HG03103 (cell line): Measurements from ENCODE around the gene ANK3.

Experiments
- ATAC-seq: cut with Tn5 transposase; IDR thresholded peaks from one replicate; pipeline ENCODE4 v1.9.1; 2021; ENCODE audit warnings: low read depth; ENCODE audit not compliant: unreplicated experiment

The ANK3 gene

DNA sequence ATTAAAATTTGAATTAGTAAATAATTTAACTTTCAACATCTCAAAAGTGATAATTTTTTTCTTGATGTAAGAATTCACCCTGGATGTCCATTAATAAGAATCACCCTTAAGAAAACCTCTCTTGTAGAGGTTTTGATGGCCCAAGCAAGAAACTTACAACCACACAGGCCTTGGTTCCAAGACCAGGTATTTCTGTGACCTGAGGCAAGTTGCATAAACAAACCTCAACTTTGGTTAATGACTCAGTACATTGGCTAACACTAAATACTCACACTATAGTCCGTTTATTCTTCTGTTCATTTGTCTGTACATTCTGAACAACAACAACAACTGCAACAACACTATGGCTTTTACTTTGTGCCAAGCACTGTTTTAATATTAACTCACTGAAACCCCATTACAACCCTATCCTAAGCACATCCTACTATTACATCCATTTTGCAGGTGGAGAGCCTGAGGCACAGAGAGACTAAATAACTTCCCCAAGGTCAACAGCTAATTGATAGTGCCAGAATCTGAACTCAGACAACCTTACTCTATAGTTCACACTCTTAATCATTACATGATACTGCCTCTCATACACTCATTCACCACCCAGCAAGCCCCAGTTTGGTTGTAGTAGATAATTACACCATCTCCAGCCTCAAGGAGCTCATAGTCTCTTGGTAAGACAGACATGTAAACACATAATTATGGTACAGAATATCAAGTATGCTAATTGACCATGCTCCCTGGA, 6.6 kb downstream of the ANK3 start:
- no peak for ATAC-seq

GRCh38 chr10:60380781-60381180, 8.9 kb downstream of the ANK3 start:
- no peak for ATAC-seq

DNA sequence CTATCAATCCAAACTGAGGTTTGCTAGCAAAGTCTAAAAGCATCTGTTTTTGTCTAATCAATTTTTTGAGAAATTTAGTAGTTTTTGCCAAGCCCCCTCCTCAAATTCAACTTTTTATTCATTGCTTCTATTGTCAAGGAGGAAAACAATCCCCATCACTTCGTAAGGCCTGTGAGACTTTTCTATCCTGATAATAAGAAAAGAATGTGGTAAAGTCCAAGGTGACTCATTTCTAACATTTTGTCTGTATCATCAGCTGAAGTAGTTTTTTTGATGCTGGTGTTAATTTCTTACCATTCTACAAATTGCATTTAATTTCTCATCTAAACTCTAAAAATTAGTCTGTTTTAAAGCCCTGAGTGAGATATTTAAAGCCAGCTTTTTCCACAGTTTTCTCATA, 11.7 kb downstream of the ANK3 start:
- ATAC-seq, result no peak

- ATAC-seq, result no peak
Measured at GRCh38 chr10:60377042-60377352, 12.7 kb downstream of the ANK3 start.

DNA sequence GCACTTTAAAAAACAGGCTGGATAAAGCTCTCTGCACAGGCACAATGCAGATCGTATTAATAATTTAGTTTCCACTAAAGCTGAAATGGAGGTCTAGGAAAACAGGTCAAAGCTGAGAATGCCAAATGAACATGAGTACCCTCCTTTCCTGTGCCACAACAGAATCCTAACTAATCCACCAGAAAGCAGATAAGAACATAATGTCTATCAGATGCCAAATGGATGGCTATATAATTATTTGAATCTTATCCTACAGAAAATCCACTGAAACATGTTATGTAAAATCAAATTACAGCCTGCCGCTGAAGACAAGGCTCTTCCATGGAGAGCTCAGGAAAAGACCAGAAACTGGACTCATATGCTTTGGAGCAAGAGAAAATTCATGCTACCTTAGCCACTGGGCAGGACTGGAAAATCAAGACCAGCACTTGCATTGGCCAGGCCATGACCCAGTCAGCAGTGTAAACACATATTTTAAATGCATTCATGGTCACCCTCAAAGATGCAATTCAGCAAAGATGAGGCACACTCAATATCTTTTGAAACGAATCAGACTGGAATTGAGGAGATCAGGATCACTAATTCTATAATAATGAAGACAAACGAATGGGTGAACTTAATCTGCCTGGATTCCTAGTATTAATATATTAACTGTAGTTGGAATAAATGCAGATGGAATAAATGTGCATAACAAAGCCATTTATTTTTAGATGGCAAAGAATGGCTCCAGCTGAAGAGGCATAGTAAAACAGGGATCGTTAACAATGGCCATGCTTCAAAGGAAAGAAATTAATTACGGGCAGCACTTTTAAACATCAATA, 13.2 kb downstream of the ANK3 start:
- no peak for ATAC-seq

DNA sequence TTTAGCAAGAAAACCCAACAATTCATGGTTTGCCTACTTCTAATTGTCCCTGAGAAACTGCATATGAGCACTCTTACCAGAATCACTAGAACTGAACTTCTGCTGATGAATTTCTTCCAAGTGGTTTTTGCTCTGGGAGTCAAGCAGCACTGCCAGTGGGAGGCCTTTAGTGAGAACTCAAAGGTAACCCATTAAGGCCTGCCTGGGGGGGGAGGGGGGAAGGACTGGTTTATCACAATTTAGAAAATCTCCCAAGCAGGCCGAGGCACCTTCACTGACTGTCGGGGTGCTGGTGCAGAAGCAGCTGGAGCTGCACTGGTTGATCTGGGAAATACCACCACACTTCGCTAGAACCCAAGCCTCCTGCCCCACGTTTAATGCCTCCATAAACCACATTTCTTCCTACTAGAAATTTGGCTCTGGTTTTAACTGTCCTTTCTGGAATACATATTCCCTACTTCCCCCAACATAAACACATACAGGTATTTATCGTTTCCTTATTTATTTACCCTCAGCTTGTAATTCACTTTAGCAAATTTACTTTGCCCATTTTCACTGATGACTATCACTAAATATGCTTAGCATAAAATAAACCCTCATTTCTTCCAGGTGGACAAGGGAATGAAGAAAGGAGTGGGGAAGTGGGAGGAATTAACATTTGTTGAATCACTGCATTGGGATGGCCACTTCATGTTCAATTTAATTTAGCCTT, 14.2 kb downstream of the ANK3 start:
- no peak for ATAC-seq

DNA sequence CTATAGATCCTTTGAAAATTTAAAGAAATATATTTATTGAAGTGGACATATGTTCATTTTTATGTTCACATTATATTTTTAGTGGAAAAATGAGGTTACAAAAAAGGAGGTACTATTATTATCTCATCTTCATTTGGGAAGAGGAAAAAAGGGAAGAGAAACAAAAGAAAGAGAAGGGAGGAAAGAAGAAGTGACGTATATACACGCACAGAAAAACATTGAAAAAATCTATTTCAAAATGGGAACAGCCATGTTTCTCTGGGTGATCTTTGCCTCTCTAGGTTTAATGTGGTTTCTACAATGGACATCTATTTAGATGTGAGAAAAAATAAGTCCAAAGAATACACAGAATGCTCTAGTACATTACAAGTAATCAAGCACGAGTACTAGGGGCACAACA, 14.8 kb downstream of the ANK3 start:
- ATAC-seq, result no peak

- no peak for ATAC-seq
Measured at GRCh38 chr10:60372436-60372835, 17.2 kb downstream of the ANK3 start.

- no peak for ATAC-seq
Measured at GRCh38 chr10:60369547-60369930, 20.1 kb downstream of the ANK3 start.

DNA sequence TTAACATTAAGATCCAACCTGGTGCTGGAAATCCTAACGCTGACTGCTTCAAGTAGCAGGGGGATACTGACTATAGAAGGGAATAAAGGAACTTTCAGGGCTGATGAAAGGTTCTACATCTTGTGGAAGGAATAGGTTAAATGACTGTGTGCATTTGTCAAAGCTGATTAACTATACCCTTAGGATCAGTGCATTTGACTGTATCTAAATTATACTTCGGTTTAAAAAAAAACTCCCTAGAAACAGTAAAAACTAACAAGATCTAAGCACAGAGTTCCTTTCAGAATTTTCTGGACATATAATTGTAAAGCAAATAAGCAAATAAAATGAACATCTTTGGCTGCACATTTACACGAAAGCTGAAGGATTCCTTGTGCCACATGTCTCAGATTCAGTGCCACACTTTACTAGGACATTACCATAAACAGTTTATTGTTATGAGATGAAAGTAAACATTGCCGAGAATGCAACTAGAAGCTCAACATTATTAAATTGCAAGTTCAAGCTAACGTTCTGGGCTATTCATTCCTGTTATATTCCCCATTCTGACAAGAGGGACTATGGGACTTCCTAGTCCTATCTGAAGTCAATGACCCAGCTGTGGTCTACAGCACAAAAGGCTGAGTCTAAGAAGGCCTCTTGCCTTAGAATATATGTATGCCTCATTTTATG, 20.7 kb downstream of the ANK3 start:
- ATAC-seq, result no peak

DNA sequence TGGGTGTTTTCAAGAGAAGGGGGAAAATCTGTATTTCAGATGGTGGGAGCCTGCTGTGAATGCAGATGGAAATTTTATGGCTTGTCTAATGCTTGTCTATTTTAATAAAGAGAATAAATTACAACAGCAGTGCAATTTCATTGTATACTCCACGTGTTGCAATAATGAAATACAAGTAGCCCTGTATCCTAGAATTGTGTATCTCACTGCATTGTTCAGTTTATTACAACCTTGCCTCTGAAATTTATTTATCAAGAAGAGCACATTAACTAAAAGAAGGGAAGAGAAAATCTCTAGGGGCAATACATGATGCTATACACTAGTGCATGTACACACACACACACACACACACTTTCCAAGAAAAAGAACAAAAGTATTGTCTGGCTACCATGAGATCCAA, 21.8 kb downstream of the ANK3 start:
- no peak for ATAC-seq

GRCh38 chr10:60367431-60367830, 22.2 kb downstream of the ANK3 start:
- ATAC-seq, result no peak

DNA sequence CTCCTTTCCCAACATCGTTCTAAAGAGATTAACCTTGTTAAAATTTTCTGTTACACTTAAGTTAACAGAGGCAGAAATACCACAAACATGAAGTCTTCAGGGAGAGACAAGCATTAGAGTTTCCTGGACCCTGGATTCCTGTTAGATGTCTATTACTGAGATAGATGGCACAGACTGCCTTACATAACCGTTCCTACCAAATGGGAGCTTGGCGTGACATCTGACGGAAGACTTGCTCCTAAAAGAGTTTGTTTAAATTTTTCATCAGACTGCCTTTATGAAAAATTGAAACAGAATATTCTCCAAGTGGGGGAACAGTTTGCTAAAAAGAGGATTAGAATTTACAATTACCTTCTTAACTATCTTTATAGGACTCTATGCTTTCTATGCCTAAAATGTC, 22.7 kb downstream of the ANK3 start:
- no peak for ATAC-seq

DNA sequence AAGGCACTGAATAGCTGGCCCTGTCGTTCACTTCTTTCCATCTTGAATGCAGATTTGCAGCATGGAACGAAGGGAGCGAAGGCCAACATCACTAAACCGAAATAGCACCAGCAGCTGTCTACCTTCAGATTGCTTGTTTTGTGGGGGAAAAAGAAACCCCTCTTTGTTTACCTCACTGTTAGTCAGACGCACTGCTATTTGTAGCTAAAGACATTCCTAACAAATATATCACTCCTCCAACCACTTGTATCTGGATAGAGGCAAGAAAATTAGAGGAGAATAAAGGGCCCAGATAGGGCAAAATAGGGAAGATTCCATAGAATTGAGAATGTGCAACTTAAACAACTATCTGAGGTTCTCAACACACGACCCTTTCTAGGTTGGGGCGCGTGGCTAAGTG, 26.5 kb downstream of the ANK3 start:
- no peak for ATAC-seq

- no peak for ATAC-seq
Measured at GRCh38 chr10:60362461-60362860, 27.2 kb downstream of the ANK3 start.

DNA sequence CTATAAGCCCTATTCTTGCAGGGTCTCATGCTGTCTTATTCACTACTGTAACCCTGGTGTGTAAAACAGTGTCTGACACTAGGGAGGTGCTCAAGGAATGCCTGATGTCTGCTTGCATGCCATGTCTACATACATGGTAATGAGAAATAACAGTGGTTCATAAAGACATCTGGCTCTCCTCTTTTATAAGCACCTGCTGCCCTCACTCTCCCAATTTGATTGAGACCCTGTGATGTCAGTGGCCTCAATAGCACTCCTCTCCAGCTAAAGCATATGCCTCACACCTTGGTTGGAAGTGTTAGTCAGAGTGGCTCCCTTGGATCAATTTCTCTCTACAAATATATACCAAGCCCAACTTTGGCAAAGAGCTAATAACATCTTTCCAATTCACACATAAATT, 30.6 kb downstream of the ANK3 start:
- ATAC-seq, result no peak

DNA sequence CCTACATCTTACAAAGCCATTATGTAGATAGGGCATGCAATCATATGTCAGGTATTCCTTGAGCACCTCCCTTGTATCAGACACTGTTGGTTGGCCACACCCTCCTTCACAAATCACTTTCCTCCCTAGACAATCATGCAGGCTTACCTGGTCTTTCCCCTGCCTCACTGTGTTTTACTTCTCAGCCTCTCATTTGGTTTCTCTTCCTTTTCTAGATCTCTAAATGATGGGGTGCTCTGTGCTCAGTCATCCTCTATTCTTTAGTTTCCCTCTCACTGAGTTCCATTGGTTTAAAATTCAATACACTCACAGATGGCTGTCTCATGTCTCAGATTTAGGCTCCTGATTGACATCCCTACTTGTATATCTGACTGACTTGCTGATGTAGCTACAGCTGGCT, 31.4 kb downstream of the ANK3 start:
- peak; percentile 95 for ATAC-seq

DNA sequence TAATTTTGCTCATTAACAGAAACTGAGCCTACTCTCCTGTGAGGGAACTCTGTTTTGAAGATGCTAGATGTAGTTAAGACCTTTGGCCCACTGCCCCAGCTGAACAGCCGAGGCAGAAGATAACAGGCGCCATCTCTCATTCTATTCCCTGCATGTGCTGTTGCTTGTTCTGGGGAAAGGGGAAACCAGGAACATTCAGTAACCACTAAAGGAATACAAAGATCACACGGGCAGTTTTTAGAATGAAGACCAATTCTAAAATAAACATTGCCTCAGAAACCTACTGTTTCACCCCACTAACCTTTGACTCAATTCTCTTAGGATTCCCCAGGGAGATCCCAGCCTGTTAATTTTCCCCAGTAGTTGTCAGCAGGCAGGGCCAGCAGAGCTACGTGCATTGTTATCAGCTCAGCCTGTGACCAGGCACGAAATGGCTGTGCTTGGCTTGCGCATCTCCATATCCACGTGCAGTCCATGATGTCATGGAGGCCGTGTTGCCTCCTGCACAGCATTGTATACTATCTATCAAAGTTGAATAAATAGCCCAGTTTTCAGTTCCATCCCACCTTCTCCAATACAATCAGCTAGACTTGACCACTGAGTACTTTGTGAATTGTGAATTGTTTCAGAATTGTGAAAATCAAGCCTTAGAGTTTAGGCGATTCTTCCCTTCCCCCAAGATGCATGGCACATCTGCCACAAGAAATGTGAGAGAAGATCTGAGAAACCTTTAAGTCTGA, 36.0 kb downstream of the ANK3 start:
- no peak for ATAC-seq

DNA sequence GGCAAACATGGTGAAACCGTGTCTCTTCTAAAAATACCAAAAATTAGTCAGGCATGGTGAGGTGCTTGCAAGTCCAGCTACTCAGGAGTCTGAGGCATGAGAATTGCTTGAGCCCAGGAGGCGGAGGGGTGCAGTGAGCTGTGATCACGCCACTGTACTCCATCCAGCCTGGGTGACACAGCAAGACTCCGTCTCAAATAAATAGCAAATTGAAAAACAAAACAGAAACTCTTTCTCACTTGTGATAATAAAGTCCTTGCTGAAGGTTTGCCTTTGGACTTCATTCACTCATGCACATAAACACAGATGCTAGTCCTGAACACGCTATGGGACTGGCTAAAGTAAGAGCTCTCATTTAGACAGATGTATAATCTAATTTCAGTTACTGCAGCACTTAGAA, 37.6 kb downstream of the ANK3 start:
- peak; percentile 66 for ATAC-seq

DNA sequence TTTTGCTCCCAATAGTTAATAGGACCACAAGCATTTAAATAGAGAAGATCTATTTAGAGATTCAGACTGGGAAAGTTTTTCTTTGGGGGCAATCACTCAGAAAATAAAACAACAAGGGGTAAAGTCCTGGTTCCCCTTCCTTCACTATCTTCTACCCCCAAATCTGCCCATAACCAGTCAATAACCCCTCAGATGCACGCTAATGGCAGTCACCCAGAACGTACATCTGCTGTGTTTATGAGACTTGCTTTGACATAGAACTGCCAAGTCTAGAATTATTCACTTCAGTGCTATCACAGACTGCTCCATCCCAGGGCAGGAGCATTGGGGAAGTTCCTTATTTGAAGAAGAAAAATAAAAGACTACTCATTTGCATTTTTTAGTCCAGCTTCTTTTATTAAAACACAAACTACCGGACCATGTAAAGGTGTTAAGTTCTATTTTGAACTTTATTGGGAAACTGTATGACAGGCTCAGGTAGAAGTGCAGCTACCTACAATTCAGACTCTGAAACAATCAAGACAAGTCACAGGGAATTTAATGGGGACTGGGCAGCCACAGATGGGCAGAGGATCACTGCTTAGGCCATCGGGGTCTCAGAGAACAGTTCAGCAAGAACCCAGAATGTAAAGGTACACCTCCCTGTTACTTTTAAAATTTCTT, 38.4 kb downstream of the ANK3 start:
- ATAC-seq, result peak; percentile 54
